GM12864 (cell line): ENCODE results near the gene SUPT3H.

ENCODE experiments used
- DNase-seq: peaks from one replicate; pipeline ENCODE4 v3.0.0-alpha.2; 2011; ENCODE audit warnings: low read depth
- H3K4me3 ChIP-seq: 2 replicates; pipeline ENCODE4 v1.5.1; 2011; ENCODE audit warnings: mild to moderate bottlenecking, low read depth, low read length, control low read depth
- TF ChIP-seq, protein P1 (sequence below): IDR thresholded peaks from 2 replicates; pipeline ENCODE4 v1.5.1; 2011; ENCODE audit warnings: low read depth, mild to moderate bottlenecking, moderate library complexity, low read length, control low read depth, inconsistent platforms; ENCODE audit errors: missing control alignments

SUPT3H gene

DNA sequence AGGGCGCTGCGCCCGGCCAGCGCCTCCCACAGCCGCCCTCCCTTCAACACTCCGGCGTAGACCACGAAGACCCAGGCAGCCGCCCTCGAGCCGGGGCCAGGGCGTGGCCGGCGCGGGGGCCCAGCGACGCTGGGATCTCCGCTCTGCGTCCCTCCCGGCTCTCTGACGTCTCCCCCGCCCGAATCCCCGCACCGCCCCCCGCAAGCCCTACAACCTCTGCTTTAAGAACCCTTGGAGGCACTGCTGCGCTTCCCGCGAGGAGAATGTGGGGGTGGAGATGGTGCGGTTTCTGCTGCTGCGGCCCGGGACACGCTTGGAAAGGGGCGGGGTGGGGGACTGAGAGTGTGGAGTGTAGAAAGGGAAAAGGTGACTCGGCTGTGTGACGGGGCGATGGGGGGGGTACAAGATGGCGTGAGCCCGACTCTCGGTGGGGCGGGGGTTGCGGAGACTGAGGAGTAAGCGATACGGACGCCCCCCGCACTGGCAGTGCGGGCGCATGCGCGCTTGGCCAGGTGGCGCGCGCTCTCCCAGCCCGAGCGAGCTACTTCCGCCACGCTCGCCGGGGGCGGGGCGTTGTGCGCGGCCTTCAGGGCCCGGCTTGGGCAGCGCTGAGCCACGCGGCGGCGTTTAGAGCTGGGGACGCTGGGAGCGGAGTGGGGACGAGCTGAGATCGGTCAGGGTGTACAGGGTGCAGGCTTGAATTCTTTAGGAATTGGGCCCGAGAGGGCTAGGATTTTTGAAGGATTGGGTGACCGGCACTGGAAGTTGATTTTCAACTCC, at the start of gene SUPT3H:
TSS of gene SUPT3H (minus strand) at position 381 of the 780 bp plus-strand sequence.
- peak; percentile 59 for DNase-seq
- H3K4me3 ChIP-seq, result peak within 1 kb of the TSS; percentile 69
- TF ChIP-seq, protein P1, sequence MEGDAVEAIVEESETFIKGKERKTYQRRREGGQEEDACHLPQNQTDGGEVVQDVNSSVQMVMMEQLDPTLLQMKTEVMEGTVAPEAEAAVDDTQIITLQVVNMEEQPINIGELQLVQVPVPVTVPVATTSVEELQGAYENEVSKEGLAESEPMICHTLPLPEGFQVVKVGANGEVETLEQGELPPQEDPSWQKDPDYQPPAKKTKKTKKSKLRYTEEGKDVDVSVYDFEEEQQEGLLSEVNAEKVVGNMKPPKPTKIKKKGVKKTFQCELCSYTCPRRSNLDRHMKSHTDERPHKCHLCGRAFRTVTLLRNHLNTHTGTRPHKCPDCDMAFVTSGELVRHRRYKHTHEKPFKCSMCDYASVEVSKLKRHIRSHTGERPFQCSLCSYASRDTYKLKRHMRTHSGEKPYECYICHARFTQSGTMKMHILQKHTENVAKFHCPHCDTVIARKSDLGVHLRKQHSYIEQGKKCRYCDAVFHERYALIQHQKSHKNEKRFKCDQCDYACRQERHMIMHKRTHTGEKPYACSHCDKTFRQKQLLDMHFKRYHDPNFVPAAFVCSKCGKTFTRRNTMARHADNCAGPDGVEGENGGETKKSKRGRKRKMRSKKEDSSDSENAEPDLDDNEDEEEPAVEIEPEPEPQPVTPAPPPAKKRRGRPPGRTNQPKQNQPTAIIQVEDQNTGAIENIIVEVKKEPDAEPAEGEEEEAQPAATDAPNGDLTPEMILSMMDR, result peak; percentile 13

GRCh38 chr6:45426251-45426650, 48.5 kb upstream of the SUPT3H start:
- no peak for DNase-seq
- no peak overlapping the region for H3K4me3 ChIP-seq
- TF ChIP-seq, protein P1, result no peak

GRCh38 chr6:45424451-45424861, 46.7 kb upstream of the SUPT3H start:
- DNase-seq, result no peak
- no peak overlapping the region for H3K4me3 ChIP-seq
- TF ChIP-seq, protein P1, result no peak

GRCh38 chr6:45423824-45424450, 46.2 kb upstream of the SUPT3H start:
- no peak for DNase-seq
- H3K4me3 ChIP-seq, result no peak overlapping the region
- TF ChIP-seq, protein P1, result no peak

- peak overlapping the region; percentile 27 for H3K4me3 ChIP-seq
- DNase-seq, result no peak
- TF ChIP-seq, protein P1, result no peak
Measured at GRCh38 chr6:45423111-45423823, 45.5 kb upstream of the SUPT3H start.

- H3K4me3 ChIP-seq, result peak overlapping the region; percentile 27; the same call in 1 of the 2 replicates
- no peak for DNase-seq
- TF ChIP-seq, protein P1, result no peak
Measured at GRCh38 chr6:45422503-45423110, 44.9 kb upstream of the SUPT3H start.
